KMS-11 (cell line): ENCODE measurements around the gene ZNF608.

Experiments
- H2AFZ ChIP-seq: fragments of 200-600 bp; sonication (generic); 2 replicates; pipeline ENCODE4 v1.6.1; 2016; ENCODE audit warnings: antibody characterized with exemption, mixed run types, low read depth
- H3K27ac ChIP-seq: fragments of 200-600 bp; sonication (generic); 2 replicates; pipeline ENCODE4 v1.6.1; 2016; ENCODE audit warnings: mild to moderate bottlenecking, mixed run types
- H3K27me3 ChIP-seq: fragments of 200-600 bp; sonication (generic); 2 replicates; pipeline ENCODE4 v1.6.1; 2017; ENCODE audit warnings: mild to moderate bottlenecking, low read depth, mixed run types, moderate library complexity; ENCODE audit not compliant: insufficient read depth
- H3K36me3 ChIP-seq: fragments of 200-600 bp; sonication (generic); 2 replicates; pipeline ENCODE4 v1.6.1; 2017; ENCODE audit warnings: mild to moderate bottlenecking, mixed run types; ENCODE audit not compliant: insufficient read depth
- H3K4me1 ChIP-seq: fragments of 200-600 bp; sonication (generic); 2 replicates; pipeline ENCODE4 v1.6.1; 2016; ENCODE audit warnings: mild to moderate bottlenecking, low read depth, mixed run types; ENCODE audit not compliant: poor library complexity, severe bottlenecking
- H3K4me2 ChIP-seq: fragments of 200-600 bp; sonication (generic); 2 replicates; pipeline ENCODE4 v1.7.0; 2016; ENCODE audit warnings: mild to moderate bottlenecking, mixed run types
- H3K4me3 ChIP-seq: fragments of 200-600 bp; sonication (generic); IDR thresholded peaks from 2 replicates; pipeline ENCODE4 v1.6.1; 2017; ENCODE audit warnings: low read depth, low read length, mixed read lengths; ENCODE audit not compliant: insufficient read depth
- H3K79me2 ChIP-seq: fragments of 200-600 bp; sonication (generic); 2 replicates; pipeline ENCODE4 v1.6.1; 2016; ENCODE audit warnings: low read depth, mixed run types; ENCODE audit not compliant: insufficient read depth
- H3K9ac ChIP-seq: fragments of 200-600 bp; sonication (generic); 2 replicates; pipeline ENCODE4 v1.6.1; 2016; ENCODE audit warnings: mild to moderate bottlenecking, mixed run types
- H4K20me1 ChIP-seq: fragments of 200-600 bp; sonication (generic); 2 replicates; pipeline ENCODE4 v1.6.1; 2016; ENCODE audit warnings: mild to moderate bottlenecking, mixed run types; ENCODE audit not compliant: insufficient read depth
- TF ChIP-seq, protein P1 (sequence below): fragments of 200-600 bp; sonication (generic); conservative IDR thresholded peaks from 2 replicates; pipeline ENCODE4 v1.6.1; 2017; ENCODE audit warnings: low read depth, mild to moderate bottlenecking, antibody characterized with exemption, low read length, moderate library complexity, mixed read lengths

Gene ZNF608

DNA sequence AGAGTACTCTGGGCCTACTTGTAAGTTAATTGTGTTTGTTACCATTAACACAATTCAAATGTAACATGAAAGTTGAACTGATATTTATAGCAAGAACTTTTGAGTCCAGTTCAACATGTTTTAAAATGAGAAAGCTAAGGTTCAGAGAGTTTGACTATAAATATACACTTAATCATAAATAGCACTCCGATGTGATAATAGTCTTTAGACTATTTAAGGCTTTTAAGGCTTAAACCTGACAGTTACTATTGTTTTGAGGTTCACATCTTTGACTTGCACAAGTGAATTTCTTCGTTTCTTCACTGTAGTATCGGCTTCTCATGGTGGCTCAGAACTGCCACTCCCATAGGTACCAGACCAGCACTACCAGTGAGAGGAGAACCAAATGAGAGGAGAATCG lies 42.4 kb downstream of the ZNF608 start:
- Histone ChIP-seq H2AFZ (no peak overlapping the region), H3K4me2 (no peak overlapping the region), H3K9ac (no peak overlapping the region), H3K27me3 (no peaks in the 10 kb centered on the region), H3K27ac (no peak overlapping the region), H3K4me3 (no peak overlapping the region), H4K20me1 (no peaks in the 10 kb centered on the region), H3K79me2 (no peaks in the 10 kb centered on the region), H3K4me1 (no peaks in the 10 kb centered on the region), H3K36me3 (no peaks in the 10 kb centered on the region)
- TF ChIP-seq, protein P1, sequence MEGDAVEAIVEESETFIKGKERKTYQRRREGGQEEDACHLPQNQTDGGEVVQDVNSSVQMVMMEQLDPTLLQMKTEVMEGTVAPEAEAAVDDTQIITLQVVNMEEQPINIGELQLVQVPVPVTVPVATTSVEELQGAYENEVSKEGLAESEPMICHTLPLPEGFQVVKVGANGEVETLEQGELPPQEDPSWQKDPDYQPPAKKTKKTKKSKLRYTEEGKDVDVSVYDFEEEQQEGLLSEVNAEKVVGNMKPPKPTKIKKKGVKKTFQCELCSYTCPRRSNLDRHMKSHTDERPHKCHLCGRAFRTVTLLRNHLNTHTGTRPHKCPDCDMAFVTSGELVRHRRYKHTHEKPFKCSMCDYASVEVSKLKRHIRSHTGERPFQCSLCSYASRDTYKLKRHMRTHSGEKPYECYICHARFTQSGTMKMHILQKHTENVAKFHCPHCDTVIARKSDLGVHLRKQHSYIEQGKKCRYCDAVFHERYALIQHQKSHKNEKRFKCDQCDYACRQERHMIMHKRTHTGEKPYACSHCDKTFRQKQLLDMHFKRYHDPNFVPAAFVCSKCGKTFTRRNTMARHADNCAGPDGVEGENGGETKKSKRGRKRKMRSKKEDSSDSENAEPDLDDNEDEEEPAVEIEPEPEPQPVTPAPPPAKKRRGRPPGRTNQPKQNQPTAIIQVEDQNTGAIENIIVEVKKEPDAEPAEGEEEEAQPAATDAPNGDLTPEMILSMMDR = no peak

DNA sequence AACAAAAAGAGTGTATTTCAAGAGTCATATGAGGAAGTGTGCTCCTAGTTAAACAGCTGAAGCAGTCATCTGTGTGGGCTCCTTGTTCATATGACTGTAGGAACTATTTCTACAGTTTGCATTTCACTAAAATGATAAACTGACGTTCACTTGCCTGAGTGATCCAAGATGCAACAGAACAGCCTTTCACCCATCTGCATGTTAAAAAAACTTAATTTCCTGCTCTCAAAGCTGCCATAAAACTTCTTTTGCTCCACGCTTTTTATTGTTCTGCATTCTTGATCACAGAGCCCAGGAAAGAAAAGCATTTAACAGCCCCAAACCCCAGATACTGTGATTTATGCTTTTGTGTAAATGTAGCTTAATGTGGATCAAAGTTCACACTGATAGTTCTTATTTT lies 43.9 kb downstream of the ZNF608 start:
- Histone ChIP-seq H4K20me1 (no peaks in the 10 kb centered on the region), H3K4me1 (no peaks in the 10 kb centered on the region), H3K79me2 (no peaks in the 10 kb centered on the region), H3K36me3 (no peaks in the 10 kb centered on the region), H3K27me3 (no peaks in the 10 kb centered on the region), H2AFZ (no peak overlapping the region), H3K27ac (no peak overlapping the region), H3K9ac (no peak overlapping the region), H3K4me3 (no peak overlapping the region), H3K4me2 (no peak overlapping the region)
- TF ChIP-seq, protein P1 = no peak

DNA sequence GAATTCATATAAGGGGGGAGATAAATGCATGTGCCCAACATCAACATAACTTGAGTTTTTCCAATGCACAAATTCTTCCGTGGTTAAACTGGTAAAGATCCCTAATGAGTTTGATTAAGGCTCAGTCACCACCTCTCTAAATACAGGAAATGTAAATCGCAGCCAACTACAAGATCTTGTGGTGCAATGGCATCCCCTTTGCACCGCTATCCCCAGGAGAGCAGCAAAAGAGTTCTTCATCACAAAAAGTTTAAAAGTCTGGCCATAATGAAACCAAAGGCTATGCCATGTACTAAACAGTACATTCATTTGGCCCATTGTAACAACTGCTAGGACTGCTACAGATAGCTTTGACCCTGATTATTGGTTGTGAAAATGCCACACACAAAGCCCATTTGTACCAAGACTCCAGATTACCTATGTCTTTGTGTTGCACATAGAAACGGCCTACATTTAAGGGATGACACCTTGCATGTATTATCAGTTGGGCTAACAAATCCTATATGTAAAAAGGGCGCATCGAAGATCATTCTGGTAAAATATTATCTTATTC lies 44.5 kb downstream of the ZNF608 start:
- H3K27ac ChIP-seq = no peak overlapping the region
- no peaks in the 10 kb centered on the region for H3K36me3 ChIP-seq
- no peak overlapping the region for H2AFZ ChIP-seq
- no peaks in the 10 kb centered on the region for H3K27me3 ChIP-seq
- H3K4me1 ChIP-seq = no peaks in the 10 kb centered on the region
- TF ChIP-seq, protein P1 = no peak
- H3K79me2 ChIP-seq = no peaks in the 10 kb centered on the region
- no peak overlapping the region for H3K9ac ChIP-seq
- no peaks in the 10 kb centered on the region for H4K20me1 ChIP-seq
- H3K4me2 ChIP-seq = no peak overlapping the region
- H3K4me3 ChIP-seq = no peak overlapping the region

DNA sequence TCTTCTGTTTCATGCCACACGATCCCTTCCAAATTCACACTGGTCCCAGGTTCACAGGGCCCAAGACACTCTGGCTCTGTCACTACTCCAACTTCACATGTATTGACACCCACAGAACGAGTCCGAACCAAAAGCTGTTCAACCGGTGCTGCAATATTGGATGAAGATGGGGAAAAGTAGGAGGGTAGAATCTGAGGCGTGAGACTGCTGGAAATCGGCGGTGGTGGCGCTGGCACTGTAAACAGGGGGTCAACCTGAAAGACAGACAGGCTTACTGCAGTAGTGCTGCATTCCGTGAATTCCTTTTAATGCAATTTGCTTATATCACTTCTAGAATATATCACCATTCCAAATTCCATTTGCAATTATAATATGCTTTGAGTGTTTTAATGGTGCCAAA lies 45.4 kb downstream of the ZNF608 start:
- TF ChIP-seq, protein P1 = no peak
- Histone ChIP-seq H3K4me3 (no peak overlapping the region), H3K9ac (no peak overlapping the region), H3K36me3 (no peaks in the 10 kb centered on the region), H3K27me3 (no peaks in the 10 kb centered on the region), H3K4me2 (no peak overlapping the region), H3K4me1 (no peaks in the 10 kb centered on the region), H4K20me1 (no peaks in the 10 kb centered on the region), H3K79me2 (no peaks in the 10 kb centered on the region), H3K27ac (no peak overlapping the region), H2AFZ (no peak overlapping the region)
